Neural crest cell (in vitro differentiated cells): ENCODE measurements around the gene NFIB. TPM values are rescaled to one million over a fixed set of nuclear protein-coding genes. Genes with fewer than 3 reads are reported as not detected.

Source experiments
- DNase-seq: peaks from one replicate; pipeline ENCODE4 v3.0.0; 2021; ENCODE audit warnings: low read depth, mixed read lengths, low spot score
- H3K27ac Mint-ChIP-seq: one replicate; pipeline ENCODE4 v1.8.0; 2021; ENCODE audit warnings: mild to moderate bottlenecking, mixed read lengths; ENCODE audit not compliant: unreplicated experiment
- H3K27me3 Mint-ChIP-seq: 2 replicates; pipeline ENCODE4 v1.8.0; 2021; ENCODE audit warnings: low read depth, mild to moderate bottlenecking, mixed read lengths
- H3K36me3 Mint-ChIP-seq: 2 replicates; pipeline ENCODE4 v1.8.0; 2021; ENCODE audit warnings: low read depth, mild to moderate bottlenecking, mixed read lengths
- H3K4me1 Mint-ChIP-seq: 2 replicates; pipeline ENCODE4 v1.8.0; 2021; ENCODE audit warnings: mixed read lengths
- H3K4me3 Mint-ChIP-seq: one replicate; pipeline ENCODE4 v1.8.0; 2021; ENCODE audit warnings: mild to moderate bottlenecking, mixed read lengths
- H3K9me3 Mint-ChIP-seq: 2 replicates; pipeline ENCODE4 v1.8.0; 2021; ENCODE audit warnings: mixed read lengths
- CTCF ChIP-seq: fragments of 200-600 bp; sonication (generic); conservative IDR thresholded peaks from 2 replicates; pipeline ENCODE4 v1.5.0; 2021; ENCODE audit warnings: antibody characterized with exemption, mild to moderate bottlenecking
- total RNA-seq: library from RNA; stranded (reverse); gene quantifications from 2 replicates; pipeline ENCODE4 v1.2.1, GENCODE V29; 2021

The NFIB gene
- total RNA-seq, 1 donor from 2014 or later: 3.7 TPM

- TF ChIP-seq CTCF: no peak
- Mint-ChIP-seq H3K27ac (no peak overlapping the region), H3K9me3 (no peaks in the 10 kb centered on the region), H3K27me3 (no peaks in the 10 kb centered on the region), H3K4me3 (no peak overlapping the region), H3K36me3 (no peaks in the 10 kb centered on the region), H3K4me1 (peaks cover 18% of the 10 kb centered on the region)
- no peak for DNase-seq
Measured at GRCh38 chr9:14281136-14281795, 32.7 kb downstream of the NFIB start.

- Mint-ChIP-seq H3K4me1 (peaks cover 19% of the 10 kb centered on the region), H3K27me3 (no peaks in the 10 kb centered on the region), H3K36me3 (no peaks in the 10 kb centered on the region), H3K4me3 (no peak overlapping the region), H3K27ac (no peak overlapping the region), H3K9me3 (no peaks in the 10 kb centered on the region)
- DNase-seq: no peak
- TF ChIP-seq CTCF: no peak
Measured at GRCh38 chr9:14279671-14280070, 34.3 kb downstream of the NFIB start.

- no peaks in the 10 kb centered on the region for H3K27me3 Mint-ChIP-seq
- DNase-seq: no peak
- no peak overlapping the region for H3K27ac Mint-ChIP-seq
- no peaks in the 10 kb centered on the region for H3K36me3 Mint-ChIP-seq
- no peak overlapping the region for H3K4me3 Mint-ChIP-seq
- no peaks in the 10 kb centered on the region for H3K9me3 Mint-ChIP-seq
- H3K4me1 Mint-ChIP-seq: peaks cover 27% of the 10 kb centered on the region
- no peak for TF ChIP-seq CTCF
Measured at GRCh38 chr9:14278291-14278721, 35.6 kb downstream of the NFIB start.

- no peaks in the 10 kb centered on the region for H3K27me3 Mint-ChIP-seq
- H3K4me3 Mint-ChIP-seq: no peak overlapping the region
- TF ChIP-seq CTCF: no peak
- no peak for DNase-seq
- H3K36me3 Mint-ChIP-seq: no peaks in the 10 kb centered on the region
- H3K27ac Mint-ChIP-seq: no peak overlapping the region
- H3K9me3 Mint-ChIP-seq: no peaks in the 10 kb centered on the region
- peaks cover 28% of the 10 kb centered on the region for H3K4me1 Mint-ChIP-seq
Measured at GRCh38 chr9:14277761-14278160, 36.2 kb downstream of the NFIB start.

GRCh38 chr9:14277244-14277643 lies 36.7 kb downstream of the NFIB start:
- DNase-seq: no peak
- H3K4me3 Mint-ChIP-seq: no peak overlapping the region
- H3K27me3 Mint-ChIP-seq: no peaks in the 10 kb centered on the region
- H3K36me3 Mint-ChIP-seq: no peaks in the 10 kb centered on the region
- H3K27ac Mint-ChIP-seq: no peak overlapping the region
- no peak for TF ChIP-seq CTCF
- no peaks in the 10 kb centered on the region for H3K9me3 Mint-ChIP-seq
- peaks cover 29% of the 10 kb centered on the region for H3K4me1 Mint-ChIP-seq
